Spleen (tissue), 11 donors: ENCODE results near the gene ASCL5. TPM values are rescaled to one million over a fixed set of nuclear protein-coding genes. Genes with fewer than 3 reads are reported as not detected.
A peak's percentile ranks its signal among the peaks of the same experiment; 100 is the strongest.

ENCODE experiments used
- DNase-seq: peaks from one replicate; pipeline ENCODE4 v3.0.0-alpha.2; 2020
- H3K27ac ChIP-seq, 8 donors: fragments of 200-600 bp; sonication (generic) in 7 of 8; 1 replicate in 4 of 8; 2 replicates in 4 of 8; pipeline versions ENCODE4 v1.5.0 to v1.8.0; 2016 to 2021; ENCODE audit warnings: inconsistent platforms in 4 of 8, mild to moderate bottlenecking in 4 of 8, moderate library complexity in 1 of 8
- H3K27me3 ChIP-seq, 7 donors: fragments of 200-600 bp; sonication (generic) in 6 of 7; replicated peaks in 1 of 7; 1 replicate in 4 of 7; 2 replicates in 3 of 7; pipeline versions ENCODE4 v1.5.0 to v1.8.0; 2016 to 2021; ENCODE audit warnings: inconsistent platforms in 3 of 7, mild to moderate bottlenecking in 1 of 7
- H3K36me3 ChIP-seq, 6 donors: fragments of 200-600 bp; sonication (generic) in 5 of 6; 1 replicate in 4 of 6; 2 replicates in 2 of 6; pipeline versions ENCODE4 v1.5.0 to v1.8.0; 2016 to 2021; ENCODE audit warnings: inconsistent platforms in 2 of 6
- H3K4me1 ChIP-seq, 6 donors: fragments of 200-600 bp; sonication (generic) in 5 of 6; 1 replicate in 3 of 6; 2 replicates in 3 of 6; pipeline versions ENCODE4 v1.5.0 to v1.8.0; 2016 to 2021; ENCODE audit warnings: inconsistent platforms in 3 of 6
- H3K4me3 ChIP-seq, 8 donors: fragments of 200-600 bp; sonication (generic) in 7 of 8; 1 replicate in 4 of 8; 2 replicates in 4 of 8; pipeline versions ENCODE4 v1.5.0 to v1.8.0; 2016 to 2021; ENCODE audit warnings: inconsistent platforms in 4 of 8, mild to moderate bottlenecking in 4 of 8, moderate library complexity in 2 of 8
- H3K9me3 ChIP-seq, 8 donors: fragments of 200-600 bp; sonication (generic) in 7 of 8; 1 replicate in 4 of 8; 2 replicates in 4 of 8; pipeline versions ENCODE4 v1.5.0 to v1.8.0; 2016 to 2021; ENCODE audit warnings: inconsistent platforms in 4 of 8
- POLR2A ChIP-seq, 3 donors: fragments of 450-650 bp; IDR thresholded peaks; one replicate each; pipeline ENCODE4 v1.5.1; 2017; ENCODE audit warnings: antibody characterized with exemption in 3 of 3, mild to moderate bottlenecking in 1 of 3
- POLR2AphosphoS5 ChIP-seq, 3 donors: sonication (generic); formaldehyde crosslinking; IDR thresholded peaks; one replicate each; pipeline ENCODE4 v1.5.1; 2017; ENCODE audit warnings: antibody characterized with exemption in 3 of 3
- WGBS, 5 donors: extraction: QIAGEN DNeasy Blood & Tissue Kit in 3 of 5; methylation state at CpG; one replicate each; pipeline versions ENCODE4 v1.1.5 to v1.1.7; 2013 to 2018; 5-methylcytosine and 5-hydroxymethylcytosine counted together
- intact Hi-C: fragments of 100-400 bp; cut with DNase I; formaldehyde crosslinking; loops from one replicate; pipeline ENCODE4 v1.15.0; 2023; ENCODE audit warnings: low total_unique reads
- polyA plus RNA-seq, 3 donors: library from polyadenylated mRNA; stranded (reverse); fragments of 200-250 nt; gene quantifications; one replicate each; pipeline ENCODE4 v1.2.1, GENCODE V29; 2013
- total RNA-seq, 7 donors: library from RNA; depleted of rRNA in 3 of 7; stranded (reverse); fragments of >200 nt in 3 of 7; fragmentation: NEBNext Ultra II Directional in 4 of 7; extraction: Animal tissue kit (Norgen Biotek cat#: 25700) in 4 of 7; gene quantifications; one replicate each; pipeline versions ENCODE4 v1.1.0 to v1.2.1, GENCODE V29; 2016 to 2021
- TF ChIP-seq, protein P1 (sequence below), 11 experiments: fragments of 200-600 bp in 7 of 11; fragments of 450-650 bp in 4 of 11; sonication (generic) in 4 of 11; IDR thresholded peaks in 8 of 11; conservative IDR thresholded peaks in 3 of 11; 1 replicate in 7 of 11; 2 replicates in 4 of 11; pipeline versions ENCODE4 v1.4.0 to v1.8.0; 2016 to 2021; ENCODE audit warnings: antibody characterized with exemption in 11 of 11, inconsistent platforms in 4 of 11, mild to moderate bottlenecking in 1 of 11
- donor health status: healthy with polysubstance abuse.
- donor health status: DM: no; HTN: no; CAD: no; lungs with moderate emphysema.
- donor health status: DM: no; HTN: no; CAD: no.
- donor health status: Bipolar disorder and iron deficiency.
- donor health status: healthy.
- donor health status: DM: no; HTN: no; CAD: no.
- donor health status: DM: yes; HTN: yes; CAD: no.

ASCL5 gene
- total and polyA plus RNA-seq, 10 donors: 0.06 to 0.85 (median 0.09) TPM; not detected in 6

- Histone ChIP-seq H3K27me3 (peaks cover 0 to 11% (median 0%) of the 10 kb centered on the region in 7 donors), H3K9me3 (no peaks in the 10 kb centered on the region), H3K4me1 (peaks cover 0 to 20% (median 13%) of the 10 kb centered on the region in 6 donors), H3K4me3 (no peak overlapping the region), H3K27ac (no peak overlapping the region), H3K36me3 (no peaks in the 10 kb centered on the region)
- DNase-seq: no peak
- TF ChIP-seq POLR2AphosphoS5 (IDR thresholded peaks at IDR 0.05) (no peak), POLR2A (IDR thresholded peaks at IDR 0.05) (no peak)
- TF ChIP-seq, protein P1, sequence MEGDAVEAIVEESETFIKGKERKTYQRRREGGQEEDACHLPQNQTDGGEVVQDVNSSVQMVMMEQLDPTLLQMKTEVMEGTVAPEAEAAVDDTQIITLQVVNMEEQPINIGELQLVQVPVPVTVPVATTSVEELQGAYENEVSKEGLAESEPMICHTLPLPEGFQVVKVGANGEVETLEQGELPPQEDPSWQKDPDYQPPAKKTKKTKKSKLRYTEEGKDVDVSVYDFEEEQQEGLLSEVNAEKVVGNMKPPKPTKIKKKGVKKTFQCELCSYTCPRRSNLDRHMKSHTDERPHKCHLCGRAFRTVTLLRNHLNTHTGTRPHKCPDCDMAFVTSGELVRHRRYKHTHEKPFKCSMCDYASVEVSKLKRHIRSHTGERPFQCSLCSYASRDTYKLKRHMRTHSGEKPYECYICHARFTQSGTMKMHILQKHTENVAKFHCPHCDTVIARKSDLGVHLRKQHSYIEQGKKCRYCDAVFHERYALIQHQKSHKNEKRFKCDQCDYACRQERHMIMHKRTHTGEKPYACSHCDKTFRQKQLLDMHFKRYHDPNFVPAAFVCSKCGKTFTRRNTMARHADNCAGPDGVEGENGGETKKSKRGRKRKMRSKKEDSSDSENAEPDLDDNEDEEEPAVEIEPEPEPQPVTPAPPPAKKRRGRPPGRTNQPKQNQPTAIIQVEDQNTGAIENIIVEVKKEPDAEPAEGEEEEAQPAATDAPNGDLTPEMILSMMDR (IDR thresholded peaks at IDR 0.05 in 8 of 11, conservative IDR thresholded peaks at IDR 0.05 in 3 of 11): no peak
- WGBS, 5 donors: 70 to 93% (median 82%) methylated on average over 4 of the region's 4 CpGs
- intact Hi-C loops: no loop called here
Observed at GRCh38 chr1:201172999-201173610, 46.1 kb upstream of the ASCL5 start.

DNA sequence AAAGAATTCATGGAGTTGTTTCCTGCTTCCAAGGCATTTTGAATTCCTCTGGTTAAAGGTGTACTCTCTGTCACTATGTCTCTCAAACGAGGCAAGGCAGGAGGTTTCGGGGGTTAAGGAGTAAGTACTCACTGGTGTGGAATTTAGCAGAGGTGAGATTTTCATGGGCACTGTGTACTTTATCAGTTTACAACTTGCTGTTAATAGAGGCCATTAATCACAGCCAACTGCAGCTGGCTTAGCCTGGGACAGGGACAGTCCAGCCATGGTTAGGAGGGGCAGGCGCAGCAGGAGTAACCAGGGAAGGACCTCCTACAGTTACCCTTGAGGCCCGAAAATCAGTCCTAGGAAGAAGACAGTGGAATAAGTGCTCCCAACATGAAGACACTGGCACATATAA, 45.3 kb upstream of the ASCL5 start:
- TF ChIP-seq POLR2AphosphoS5 (IDR thresholded peaks at IDR 0.05) (no peak), POLR2A (IDR thresholded peaks at IDR 0.05) (no peak)
- TF ChIP-seq, protein P1 (IDR thresholded peaks at IDR 0.05 in 8 of 11, conservative IDR thresholded peaks at IDR 0.05 in 3 of 11): no peak
- no peaks in the 10 kb centered on the region for H3K36me3 ChIP-seq
- H3K9me3 ChIP-seq: no peaks in the 10 kb centered on the region
- H3K27ac ChIP-seq: no peak overlapping the region
- H3K27me3 ChIP-seq: peaks cover 0 to 11% (median 0%) of the 10 kb centered on the region in 7 donors
- intact Hi-C loops: no loop called here
- H3K4me1 ChIP-seq: peaks cover 0 to 20% (median 13%) of the 10 kb centered on the region in 6 donors
- peak; percentile 20 for DNase-seq
- no peak overlapping the region for H3K4me3 ChIP-seq
- WGBS, 5 donors: 85 to 95% (median 91%) methylated on average over 4 of the region's 4 CpGs

- H3K27me3 ChIP-seq: peaks cover 0 to 11% (median 0%) of the 10 kb centered on the region in 7 donors
- no peaks in the 10 kb centered on the region for H3K36me3 ChIP-seq
- intact Hi-C loops: no loop called here
- TF ChIP-seq, protein P1 (IDR thresholded peaks at IDR 0.05 in 8 of 11, conservative IDR thresholded peaks at IDR 0.05 in 3 of 11): peak in 5 of 11 experiments; percentile 26 to 46 (median 34)
- no peak for TF ChIP-seq POLR2A (IDR thresholded peaks at IDR 0.05)
- peak in 1 of 3 donors; percentile 1 for TF ChIP-seq POLR2AphosphoS5 (IDR thresholded peaks at IDR 0.05)
- peaks cover 0 to 20% (median 13%) of the 10 kb centered on the region in 6 donors for H3K4me1 ChIP-seq
- H3K27ac ChIP-seq: peak overlapping the region; percentile 43 to 82 (median 68)
- H3K4me3 ChIP-seq: peak overlapping the region; percentile 47 to 81 (median 59)
- DNase-seq: peak; percentile 83
- 9 to 18% (median 11%) methylated on average over 29 to 48 of the region's 48 CpGs for WGBS, 5 donors
- H3K9me3 ChIP-seq: no peaks in the 10 kb centered on the region
Observed at GRCh38 chr1:201171063-201172036, 44.4 kb upstream of the ASCL5 start.
